A673 (cell line): Measurements from ENCODE around the gene MRC1. TPM values are rescaled to one million over a fixed set of nuclear protein-coding genes. Genes with fewer than 3 reads are reported as not detected.

ENCODE experiments used
- BruUV-seq: library from RNA; stranded (reverse); fragments of 400-500 nt; replicated peaks from 2 replicates; lab custom pipeline; 2021; lab: Mats Ljungman, UMichigan
- CTCF ChIA-PET: fragments of 300-600 bp; sonication (Branson Sonifier 250); formaldehyde crosslinking; loops from one replicate; lab custom pipeline; 2022; ENCODE audit warnings: antibody characterized with exemption; lab: Charles Lee
- POLR2A ChIA-PET: fragments of 300-600 bp; sonication (Branson Sonifier 250); formaldehyde crosslinking; loops from one replicate; lab custom pipeline; 2022; ENCODE audit warnings: antibody characterized with exemption; ENCODE audit not compliant: low non-redundant PET; lab: Charles Lee
- DNase-seq: peaks from one replicate; pipeline ENCODE4 v3.0.0-alpha.2; 2015; ENCODE audit warnings: low spot score
- H3K27ac ChIP-seq: fragments of 200-600 bp; sonication (generic); 2 replicates; pipeline ENCODE4 v1.5.1; 2016; ENCODE audit warnings: mixed run types, low read depth, mild to moderate bottlenecking, mixed read lengths, antibody characterized with exemption, low read length; ENCODE audit not compliant: poor library complexity, severe bottlenecking
- H3K27me3 ChIP-seq: fragments of 200-600 bp; sonication (generic); replicated peaks from 2 replicates; pipeline ENCODE4 v1.6.1; 2017; ENCODE audit warnings: mixed run types, low read depth, mild to moderate bottlenecking, mixed read lengths, antibody characterized with exemption, low read length; ENCODE audit not compliant: insufficient read depth, poor library complexity
- H3K36me3 ChIP-seq: fragments of 200-600 bp; sonication (generic); 2 replicates; pipeline ENCODE4 v1.6.1; 2016; ENCODE audit warnings: mixed run types, mild to moderate bottlenecking, mixed read lengths, antibody characterized with exemption, low read length; ENCODE audit not compliant: insufficient read depth, poor library complexity, severe bottlenecking
- H3K4me1 ChIP-seq: fragments of 200-600 bp; sonication (generic); 2 replicates; pipeline ENCODE4 v1.6.1; 2017; ENCODE audit warnings: mixed run types, mild to moderate bottlenecking, mixed read lengths, antibody characterized with exemption, low read length; ENCODE audit not compliant: insufficient read depth, poor library complexity, severe bottlenecking
- H3K4me3 ChIP-seq: fragments of 200-600 bp; sonication (generic); 2 replicates; pipeline ENCODE4 v1.5.1; 2016; ENCODE audit warnings: low read depth, mixed run types, mild to moderate bottlenecking, mixed read lengths, low read length; ENCODE audit not compliant: poor library complexity, severe bottlenecking
- H3K9me3 ChIP-seq: fragments of 200-600 bp; sonication (generic); 2 replicates; pipeline ENCODE4 v1.6.1; 2016; ENCODE audit warnings: mixed run types, low read depth, mild to moderate bottlenecking, mixed read lengths, antibody characterized with exemption, low read length; ENCODE audit not compliant: poor library complexity, severe bottlenecking
- CTCF ChIP-seq: fragments of 300-800, 200-600 bp; sonication (generic); conservative IDR thresholded peaks from 2 replicates; pipeline ENCODE4 v1.5.1; 2017; ENCODE audit warnings: low read depth, mild to moderate bottlenecking, antibody characterized with exemption, low read length, moderate library complexity, mixed read lengths
- EZH2 ChIP-seq: fragments of 200-600 bp; sonication (generic); IDR thresholded peaks from 2 replicates; pipeline ENCODE4 v1.6.1; 2017; ENCODE audit warnings: borderline replicate concordance, low read depth, mild to moderate bottlenecking, mixed read lengths, antibody characterized with exemption, low read length; ENCODE audit not compliant: poor library complexity, severe bottlenecking
- intact Hi-C: fragments of 100-400 bp; cut with micrococcal nuclease; formaldehyde crosslinking; loops from one replicate; pipeline ENCODE4 v1.10.0; 2022; ENCODE audit not compliant: unreplicated experiment
- total RNA-seq: library from RNA; stranded (reverse); gene quantifications from 2 replicates; pipeline ENCODE4 v1.2.3, GENCODE V29; 2021

Gene MRC1
- total RNA-seq, 1 experiment from 2014 or later: 0.15 TPM

DNA sequence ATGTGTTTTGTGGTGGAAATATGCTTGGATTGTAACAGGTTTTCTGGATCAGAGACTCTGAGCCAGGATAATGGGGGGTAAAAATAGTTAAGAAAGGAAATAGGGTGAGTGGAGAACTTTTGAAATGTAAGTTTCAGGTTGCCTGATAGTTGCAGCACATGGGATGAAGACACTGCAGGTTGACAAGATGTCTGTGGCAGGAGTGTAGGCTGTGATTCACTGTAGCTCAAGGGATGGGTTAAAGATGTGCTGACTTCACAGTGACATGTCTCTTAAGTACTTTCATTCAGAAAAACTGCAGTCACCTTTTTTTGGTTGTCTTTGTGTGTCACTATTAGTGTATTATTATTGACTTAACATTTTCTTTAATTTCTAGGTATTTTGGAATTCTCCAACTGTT, 79.0 kb downstream of the MRC1 start:
- no peak for DNase-seq
- no peaks in the 10 kb centered on the region for H3K9me3 ChIP-seq
- no peaks in the 10 kb centered on the region for H3K36me3 ChIP-seq
- CTCF ChIA-PET: no interaction called here
- BruUV-seq: no TSS peak
- POLR2A ChIA-PET: no interaction called here
- TF ChIP-seq CTCF (no peak), EZH2 (no peak)
- H3K4me1 ChIP-seq: no peaks in the 10 kb centered on the region
- H3K27ac ChIP-seq: no peak overlapping the region
- intact Hi-C loops: no loop called here
- no peak overlapping the region for H3K4me3 ChIP-seq
- H3K27me3 ChIP-seq: no peaks in the 10 kb centered on the region

GRCh38 chr10:17891435-17891834, 82.3 kb downstream of the MRC1 start:
- CTCF ChIA-PET: no interaction called here
- Histone ChIP-seq H3K27me3 (no peaks in the 10 kb centered on the region), H3K4me1 (no peaks in the 10 kb centered on the region), H3K27ac (no peak overlapping the region), H3K36me3 (no peaks in the 10 kb centered on the region), H3K9me3 (no peaks in the 10 kb centered on the region), H3K4me3 (no peak overlapping the region)
- POLR2A ChIA-PET: no interaction called here
- no peak for DNase-seq
- BruUV-seq: no TSS peak
- intact Hi-C loops: no loop called here
- TF ChIP-seq CTCF (no peak), EZH2 (no peak)

- ChIA-PET POLR2A (no interaction called here), CTCF (no interaction called here)
- peaks cover 3% of the 10 kb centered on the region for H3K4me1 ChIP-seq
- TF ChIP-seq EZH2 (no peak), CTCF (no peak)
- H3K27ac ChIP-seq: no peak overlapping the region
- H3K4me3 ChIP-seq: no peak overlapping the region
- DNase-seq: no peak
- no TSS peak for BruUV-seq
- no peaks in the 10 kb centered on the region for H3K9me3 ChIP-seq
- intact Hi-C loops: no loop called here
- H3K27me3 ChIP-seq: no peaks in the 10 kb centered on the region
- no peaks in the 10 kb centered on the region for H3K36me3 ChIP-seq
Measured at GRCh38 chr10:17904564-17904963, 95.4 kb downstream of the MRC1 start.
